ENCODE data around the gene HMOX2.

- TF ChIP-seq CTCF (IDR thresholded peaks at IDR 0.05) (no peak), POLR2A (IDR thresholded peaks at IDR 0.05) (no peak)
Observed at GRCh38 chr16:4524571-4524970, 48.4 kb downstream of the HMOX2 start.

Measured in heart left ventricle (tissue), 13 donors.